OCI-M2 (cell line): ENCODE measurements around the gene SLAMF9.
"Not testable (repeated sequence)": the region's sequence is repeated elsewhere in the genome, so short reads cannot be mapped to it uniquely, and the experiment has no call there.

Experiments used
- DNase-seq: peaks from one replicate; lab custom pipeline; 2025; ENCODE audit not compliant: unreplicated experiment; lab: John Stamatoyannopoulos, UW

Gene SLAMF9

DNA sequence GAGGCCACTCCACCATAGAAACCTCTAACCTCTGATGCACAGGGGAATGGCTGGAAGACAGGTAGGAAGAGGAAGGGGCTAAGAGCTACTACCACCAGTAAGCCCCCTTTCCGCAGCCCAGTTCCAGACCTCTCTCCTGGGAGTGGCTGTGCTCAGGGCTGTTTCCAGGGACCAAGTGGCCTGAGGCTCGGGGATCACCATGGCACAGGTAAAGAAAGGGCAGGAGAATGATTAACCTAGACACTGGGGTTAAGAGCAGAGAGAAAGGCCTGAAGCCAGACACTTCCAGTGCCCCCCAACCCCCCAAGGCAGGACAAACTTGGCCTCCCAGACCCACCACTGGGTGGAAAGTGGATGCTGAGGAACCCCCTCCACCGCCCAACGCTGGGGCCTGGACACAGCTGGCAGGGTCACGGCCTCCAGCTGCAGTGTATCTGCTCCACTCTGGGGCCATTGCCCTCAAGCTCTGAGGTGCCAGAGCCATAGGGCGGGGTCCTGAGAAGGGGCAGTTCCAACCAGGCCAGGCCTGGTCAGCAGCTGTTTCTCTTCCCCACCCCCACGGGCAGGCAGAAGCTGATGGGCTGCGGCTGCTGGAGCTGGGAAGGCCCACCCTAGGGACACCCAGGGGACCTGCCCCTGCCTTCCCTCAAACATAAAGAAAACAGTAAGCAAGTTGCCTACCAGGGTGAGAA, 31.4 kb downstream of the SLAMF9 start:
- no peak for DNase-seq

DNA sequence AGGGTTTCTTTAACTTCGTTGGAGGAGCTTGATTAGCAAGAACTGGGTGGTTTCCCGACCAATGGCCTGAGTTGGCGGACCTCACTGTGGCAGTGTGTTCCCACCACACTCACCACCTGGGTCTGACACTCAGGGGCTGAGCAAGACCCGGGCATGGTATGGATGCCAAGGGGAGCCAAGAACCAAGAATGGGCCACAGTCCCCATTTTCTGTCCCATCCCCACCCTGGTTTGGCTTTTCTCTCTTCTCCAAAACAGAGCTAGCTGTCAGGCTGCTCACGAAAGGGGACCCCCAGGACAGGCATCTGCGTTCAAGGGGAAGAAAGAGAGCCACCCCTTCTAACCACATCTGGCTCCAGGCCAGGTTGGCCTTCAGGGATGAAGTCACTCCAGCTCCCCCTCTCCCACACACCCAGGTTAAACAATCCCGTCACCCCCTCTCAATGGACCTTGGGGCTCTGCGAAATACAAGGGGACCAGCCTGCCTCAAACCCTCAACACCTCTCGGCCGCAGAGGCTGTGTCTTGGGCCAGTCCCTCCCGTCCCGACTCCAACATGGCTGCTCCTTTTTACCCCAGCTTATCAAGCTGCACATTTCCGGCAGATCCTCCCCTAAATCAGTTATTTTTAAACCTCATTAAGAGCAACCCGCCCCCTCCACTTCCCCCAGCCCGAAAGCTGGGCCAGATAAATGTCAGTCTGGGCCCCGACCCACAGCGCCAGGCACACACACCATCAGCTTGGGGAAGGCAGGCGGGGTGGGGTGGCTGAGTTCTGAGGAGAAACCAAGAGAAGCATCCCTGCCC, 32.1 kb downstream of the SLAMF9 start:
- no peak for DNase-seq

DNA sequence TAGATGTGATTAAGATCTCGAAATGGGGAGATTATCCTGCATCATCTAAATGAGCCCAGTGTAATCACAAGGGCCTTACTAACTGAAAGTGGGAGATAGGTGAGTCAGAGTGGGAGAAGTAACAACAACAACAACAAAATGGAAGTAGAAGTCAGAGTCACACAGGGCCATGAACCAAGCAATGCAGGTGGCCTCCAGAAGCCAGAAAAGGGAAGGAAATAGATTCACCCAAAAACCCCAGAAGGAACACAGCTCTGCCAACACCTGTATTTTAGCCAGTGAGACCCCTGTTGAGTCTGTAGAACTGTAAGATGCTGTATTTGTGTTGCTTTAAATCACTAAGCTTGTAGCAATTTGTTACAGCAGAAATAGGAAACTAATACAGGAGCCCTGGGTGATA, 32.8 kb downstream of the SLAMF9 start:
- DNase-seq = no peak

DNA sequence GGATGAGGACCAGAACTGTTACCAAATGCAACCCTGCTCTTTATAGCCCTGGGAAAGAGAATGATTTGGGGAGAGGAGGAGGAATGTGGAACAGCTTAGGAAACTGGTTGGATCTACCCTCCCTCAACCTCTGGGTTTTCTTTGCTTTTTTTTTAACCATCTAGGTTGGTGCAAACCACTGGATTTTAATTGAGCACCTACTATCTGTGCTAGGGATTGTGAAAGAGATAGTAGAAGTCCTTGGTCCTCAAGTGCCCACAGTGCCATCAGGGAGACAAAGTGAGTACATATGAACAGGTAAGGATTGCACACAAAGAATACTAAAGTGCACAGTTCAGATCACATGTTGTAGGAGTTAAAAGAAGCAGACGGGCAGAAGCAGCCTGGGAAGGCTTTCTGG, 33.4 kb downstream of the SLAMF9 start:
- DNase-seq = no peak

DNA sequence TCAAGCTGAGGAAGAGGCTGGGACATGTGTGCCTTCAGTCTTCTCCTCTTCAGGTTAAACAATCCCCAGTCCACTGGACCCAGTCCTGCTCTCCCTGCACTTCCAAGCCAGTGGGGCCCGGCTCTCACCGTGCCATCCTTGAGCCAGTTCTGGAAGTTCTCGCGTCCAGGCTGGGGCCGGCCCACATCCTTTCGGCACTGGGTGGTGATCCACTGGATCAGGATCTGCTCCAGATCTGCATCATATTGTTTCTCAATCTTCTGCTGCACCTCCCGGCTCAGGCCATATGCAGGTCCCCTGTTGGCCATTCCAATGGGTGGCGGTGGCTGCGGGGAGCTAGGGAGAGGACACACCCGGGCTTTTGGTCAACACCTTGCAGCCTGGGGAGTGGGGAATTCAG, 33.8 kb downstream of the SLAMF9 start:
- DNase-seq = no peak

DNA sequence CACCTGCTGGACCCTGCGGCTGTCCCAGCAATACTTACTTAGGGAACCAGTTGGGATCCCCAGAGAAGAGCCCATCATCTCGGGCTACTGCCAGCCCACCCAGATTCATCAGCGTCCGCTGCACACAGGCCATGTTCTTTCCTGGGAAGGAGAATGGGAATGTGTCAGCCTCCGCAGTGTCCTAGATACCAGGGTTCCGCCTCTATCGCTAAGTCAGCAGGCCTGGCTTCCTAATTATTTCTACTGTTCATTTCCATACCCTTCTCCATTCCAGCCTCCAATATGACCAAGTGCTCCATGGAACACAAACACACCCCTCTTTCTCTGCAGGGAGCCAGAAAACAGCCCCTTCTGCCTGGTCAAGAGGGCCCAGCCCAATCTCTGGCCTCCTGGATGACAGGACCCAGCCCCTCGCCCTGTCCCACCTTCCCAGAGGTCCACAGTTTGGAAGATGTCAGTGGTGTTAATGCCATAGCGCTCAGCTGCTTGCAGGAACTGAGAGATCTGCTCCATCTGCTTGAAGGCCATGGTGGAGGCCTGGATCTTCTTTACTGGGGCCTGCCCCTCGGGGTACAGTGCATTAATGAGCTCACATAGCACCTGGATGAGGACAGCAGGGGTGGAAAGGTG, 34.7 kb downstream of the SLAMF9 start:
- DNase-seq = no peak

DNA sequence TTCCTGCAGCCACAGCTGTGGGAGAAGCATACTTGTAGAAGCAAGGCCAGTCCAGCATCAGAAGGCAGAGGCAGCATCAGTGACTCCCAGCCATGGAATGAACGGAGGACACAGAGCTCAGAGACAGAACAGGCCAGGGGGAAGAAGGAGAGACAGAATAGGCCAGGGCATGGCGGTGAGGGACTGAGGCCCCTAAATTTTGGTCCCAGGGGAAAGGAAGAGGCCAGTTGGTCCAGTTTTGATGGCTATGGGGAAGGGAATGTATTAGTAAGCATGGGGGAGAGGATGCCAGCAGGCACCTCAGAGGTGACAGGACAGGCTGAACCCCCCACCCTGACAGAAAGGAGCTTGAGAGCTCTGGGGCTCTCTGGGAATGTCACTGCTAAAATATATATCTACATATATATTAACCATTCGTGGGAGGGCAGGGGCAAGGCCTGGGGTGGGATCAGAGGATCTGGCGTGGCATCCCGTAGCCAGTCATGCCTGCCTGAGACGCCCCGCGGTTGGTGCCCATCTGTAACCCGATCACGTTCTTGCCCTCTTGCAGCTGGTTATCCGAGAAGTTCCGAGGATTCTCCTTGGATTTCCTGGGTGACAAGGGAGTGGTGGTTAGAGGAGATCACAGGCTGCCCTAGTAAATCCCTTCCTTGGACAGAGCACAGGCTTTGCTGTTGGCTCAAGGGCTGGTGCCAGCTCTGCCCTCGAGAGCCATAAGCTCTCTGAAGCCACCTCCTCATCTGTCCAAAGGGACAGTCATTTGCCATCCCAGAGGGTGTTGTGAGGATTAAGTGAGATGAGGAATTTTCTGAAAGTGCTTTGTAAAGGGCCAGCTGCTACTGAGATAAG, 35.5 kb downstream of the SLAMF9 start:
- DNase-seq = no peak

DNA sequence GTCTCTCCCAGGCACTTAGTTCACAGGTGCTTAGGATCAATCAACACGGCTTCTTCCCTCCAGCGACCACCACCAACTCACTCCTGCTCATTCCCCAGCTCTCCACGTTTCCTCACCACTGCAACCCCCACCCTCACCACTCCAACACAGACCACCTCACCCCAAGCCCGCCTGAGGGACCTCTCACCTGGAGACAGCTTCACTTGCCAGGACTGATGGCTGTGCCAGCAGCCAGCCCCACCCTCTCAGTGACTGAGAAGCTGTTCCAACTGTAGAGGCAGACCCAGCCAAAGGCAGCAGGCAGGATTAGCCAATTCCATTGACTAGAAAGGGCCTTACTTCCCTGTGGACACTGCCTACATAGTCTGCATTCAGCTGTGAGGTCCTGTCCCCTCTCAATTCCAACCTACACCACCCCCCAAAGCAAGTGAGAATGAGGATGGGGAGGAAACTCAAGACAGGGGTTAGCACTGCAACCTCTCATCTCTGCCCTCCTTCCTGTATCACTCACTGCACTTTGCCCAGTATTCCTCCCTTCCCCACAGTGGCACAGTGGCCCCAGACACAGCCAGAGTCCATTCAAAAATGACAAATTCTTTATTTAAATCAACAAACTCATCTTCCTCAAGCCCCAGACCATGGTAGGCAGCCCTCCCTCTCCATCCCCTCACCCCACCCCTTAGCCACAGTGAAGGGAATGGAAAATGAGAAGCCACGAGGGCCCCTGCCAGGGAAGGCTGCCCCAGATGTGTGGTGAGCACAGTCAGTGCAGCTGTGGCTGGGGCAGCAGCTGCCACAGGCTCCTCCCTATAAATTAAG, 36.3 kb downstream of the SLAMF9 start:
- DNase-seq = no peak

DNA sequence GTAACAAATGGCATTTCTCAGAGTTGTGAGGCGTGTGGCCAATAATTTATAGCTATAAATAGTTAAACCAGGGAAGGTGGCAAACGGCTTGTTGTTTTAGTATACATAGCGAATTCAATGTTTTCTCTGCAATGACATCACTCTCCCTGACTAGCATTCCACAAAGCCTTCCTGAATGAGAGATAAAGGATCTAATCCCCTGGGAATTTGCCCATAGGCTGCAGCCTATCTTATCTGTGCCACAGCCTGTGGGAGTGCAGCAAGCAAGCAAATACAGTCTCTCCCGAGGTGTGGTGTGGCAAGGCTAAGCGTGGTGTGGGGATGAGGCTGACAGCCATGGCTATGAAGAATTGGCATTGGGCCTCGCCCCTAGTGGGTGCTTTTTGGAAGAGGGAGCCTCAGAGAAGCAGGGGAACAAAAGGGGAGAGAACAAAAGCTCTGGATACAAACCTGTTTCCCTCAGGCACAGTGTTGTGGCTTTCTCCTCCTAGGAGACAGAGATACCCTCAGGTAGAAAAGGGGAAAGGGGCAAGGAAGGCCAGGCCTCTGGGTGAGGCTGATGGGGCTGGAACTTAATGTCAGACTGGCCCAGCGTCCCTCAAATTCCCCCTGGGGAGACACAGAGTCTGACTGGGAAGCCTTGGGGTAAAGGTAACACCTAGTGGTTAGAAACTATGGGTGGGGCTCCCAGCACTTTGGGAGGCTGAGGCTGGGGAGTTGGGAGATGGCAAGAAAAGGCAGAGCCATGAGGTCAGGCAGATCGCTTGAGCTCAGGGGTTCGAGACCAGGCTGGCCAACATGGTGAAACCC, 37.6 kb downstream of the SLAMF9 start:
- DNase-seq = no peak

DNA sequence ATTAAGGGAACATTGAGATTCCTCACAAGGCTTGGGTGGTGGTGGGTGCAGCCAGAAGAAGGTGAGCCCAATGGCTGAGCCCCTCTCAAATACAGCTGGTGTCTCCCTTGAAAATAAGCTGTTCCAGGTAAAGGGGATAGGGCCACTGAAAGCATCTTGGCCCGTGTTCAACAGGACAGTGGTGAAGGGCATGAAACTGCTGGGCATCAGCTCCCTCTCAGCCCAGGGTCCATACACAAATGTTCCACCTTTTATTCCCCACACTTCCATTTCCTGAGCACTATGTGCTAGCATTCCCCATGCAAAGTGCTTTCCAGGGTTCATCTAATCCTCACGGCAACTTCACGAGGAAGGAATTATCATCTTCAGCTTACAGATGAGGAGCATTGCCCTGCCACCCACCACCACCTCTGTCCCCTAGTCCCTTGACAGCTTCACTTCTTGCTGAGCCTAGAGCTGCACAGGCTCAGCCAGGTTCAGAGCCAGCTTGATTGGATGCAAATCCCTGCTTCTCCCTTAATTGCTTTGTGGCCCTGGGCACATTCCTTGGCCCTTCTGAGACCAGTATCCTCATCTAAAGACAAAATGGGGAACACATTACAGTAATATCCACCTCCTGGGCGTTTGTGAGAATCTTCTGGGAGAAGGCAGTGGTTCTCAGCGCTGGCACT, 38.3 kb downstream of the SLAMF9 start:
- no peak for DNase-seq

DNA sequence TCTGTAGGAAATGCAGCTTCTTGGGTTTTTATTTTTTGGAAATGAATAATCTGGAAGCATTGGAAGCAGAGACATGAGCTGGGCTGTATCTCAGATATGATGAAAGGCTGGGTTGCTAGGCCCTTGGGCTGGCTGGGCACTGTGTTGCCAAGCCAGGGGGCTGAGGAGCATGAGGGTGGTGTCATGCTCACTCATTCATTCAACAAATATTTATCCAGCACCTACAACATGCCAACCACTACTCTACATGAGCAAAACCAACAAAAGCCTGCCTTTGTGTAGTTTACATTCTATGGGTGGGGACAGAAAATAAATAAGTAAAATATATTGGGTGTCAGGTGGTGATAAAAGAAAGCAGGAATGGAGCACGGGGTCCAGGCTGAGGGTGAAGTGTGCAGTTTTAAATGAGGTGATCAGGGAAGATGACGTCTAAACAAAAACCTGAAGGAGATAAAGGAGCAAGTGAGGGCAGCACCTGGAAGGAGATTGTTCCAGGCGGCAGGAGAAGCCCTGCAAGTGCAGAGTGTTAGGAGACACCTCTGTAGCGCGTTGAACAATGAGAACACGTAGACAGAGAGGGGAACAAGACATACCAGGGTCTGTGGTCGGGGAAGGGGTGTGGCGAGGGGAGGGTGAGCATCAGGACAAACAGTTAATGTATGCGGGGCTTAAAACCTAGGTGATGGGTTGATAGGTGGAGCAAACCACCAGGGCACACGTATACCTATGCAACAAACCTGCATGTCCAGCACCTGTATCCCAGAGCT, 39.6 kb downstream of the SLAMF9 start:
- DNase-seq = no peak

DNA sequence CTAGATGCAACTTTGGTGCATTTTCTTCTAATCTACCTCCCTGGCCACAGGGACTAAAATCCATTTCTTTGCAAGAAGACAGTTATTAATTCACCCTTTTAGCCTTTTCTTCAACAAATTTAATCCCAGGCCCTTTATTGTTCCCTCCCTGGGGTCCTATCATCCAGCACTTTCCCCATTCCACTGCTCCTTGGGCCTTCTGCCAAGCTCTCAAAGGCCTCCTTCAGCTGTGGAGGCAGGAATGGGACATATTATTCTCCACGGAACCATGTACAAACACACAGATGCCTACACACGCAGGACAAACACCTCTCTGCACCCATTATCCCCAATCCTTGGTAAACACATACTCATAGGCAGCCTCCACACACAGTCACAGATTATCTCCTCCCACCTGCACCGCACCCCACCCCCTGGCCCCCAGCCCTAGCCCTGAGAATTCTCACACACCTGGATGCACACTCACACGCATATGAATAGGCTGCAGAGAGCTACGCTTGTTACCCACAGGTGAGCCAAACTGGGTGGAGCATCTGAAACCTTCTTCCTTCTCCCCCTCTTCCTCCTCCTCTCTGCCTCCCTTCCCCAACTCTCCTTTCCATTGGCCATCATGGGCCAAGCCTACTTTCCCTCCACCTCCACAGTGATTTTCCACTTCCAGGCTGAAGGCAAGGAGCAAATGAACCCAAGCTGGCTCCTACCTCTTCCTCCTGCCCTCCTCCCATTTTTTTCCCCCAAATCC, 40.4 kb downstream of the SLAMF9 start:
- DNase-seq = no peak

DNA sequence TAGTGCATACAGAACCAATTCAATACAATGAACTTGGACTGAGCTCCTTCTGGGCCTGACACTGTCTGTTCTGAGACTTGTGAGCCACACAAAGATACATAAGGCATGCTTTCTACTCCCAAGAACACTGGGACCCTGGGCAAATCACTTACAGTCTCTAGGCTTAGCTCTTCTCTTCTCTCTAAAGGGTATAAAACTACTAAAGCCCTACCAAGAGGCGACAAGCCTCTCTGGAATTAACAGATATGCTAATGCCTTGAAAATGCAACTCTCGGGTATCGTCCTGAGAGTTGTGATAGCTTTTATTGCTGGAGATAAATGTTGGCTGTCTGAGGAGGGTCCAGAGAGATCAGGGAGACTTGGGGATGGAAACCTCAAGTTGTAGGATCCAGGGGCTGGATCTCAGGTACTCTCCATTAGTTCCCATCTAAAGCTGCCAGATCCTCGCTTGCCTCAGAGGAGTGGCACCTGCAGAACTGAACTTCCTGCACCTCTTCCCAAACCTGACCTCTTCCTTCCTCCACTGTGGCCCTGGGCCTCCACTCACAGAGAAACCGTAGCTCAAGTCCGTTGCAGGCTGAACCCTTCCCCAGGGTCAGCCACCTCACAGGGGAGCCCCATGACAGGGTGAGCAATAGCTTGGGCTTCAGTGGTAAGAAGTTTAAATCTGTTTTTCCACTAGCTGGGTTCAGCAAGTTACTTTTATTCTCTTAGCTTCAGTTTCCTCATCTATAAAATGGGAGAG, 42.5 kb downstream of the SLAMF9 start:
- no peak for DNase-seq

DNA sequence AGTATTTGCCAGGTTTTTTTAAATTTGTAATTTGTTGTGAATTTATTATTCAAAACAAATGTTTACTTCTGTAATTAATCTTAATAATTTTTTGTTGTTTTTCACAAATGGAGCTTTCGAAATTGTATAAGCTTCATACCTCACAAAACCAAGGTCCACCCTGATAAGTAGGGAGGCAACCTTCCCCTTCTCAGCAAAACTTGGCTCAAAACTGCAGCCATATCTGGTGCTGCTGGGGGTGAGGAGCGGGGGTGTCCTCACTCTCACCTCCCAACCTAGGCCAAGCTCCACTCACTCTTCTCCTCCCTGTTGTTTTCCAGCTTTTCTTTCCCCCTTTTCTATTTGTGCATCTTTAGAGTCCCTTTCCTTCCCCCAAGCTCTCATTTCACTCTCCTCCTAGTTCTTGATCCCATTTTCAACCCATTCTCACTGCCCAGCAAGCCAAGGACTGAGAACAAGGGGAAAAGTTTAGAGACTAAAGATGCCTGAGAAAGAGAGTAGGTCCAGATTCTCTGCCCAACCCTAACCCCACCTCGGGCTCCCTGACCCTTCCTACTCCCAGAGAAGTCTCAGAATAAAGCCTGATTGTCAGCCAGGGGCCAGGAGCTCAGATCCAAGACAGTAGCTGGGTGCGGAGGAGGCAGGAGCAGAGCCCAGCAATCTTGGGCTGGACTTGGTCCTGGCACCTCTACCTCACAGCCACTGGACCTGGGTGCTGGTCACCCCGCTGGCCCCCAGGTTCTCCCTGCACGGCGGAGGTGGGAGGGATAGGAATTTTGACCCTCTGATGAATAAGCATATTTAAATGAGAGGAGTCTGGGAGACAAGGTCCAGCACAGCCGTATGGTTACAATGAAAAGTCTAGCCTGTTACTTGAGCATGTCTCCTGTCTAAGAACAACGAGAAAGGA, 45.8 kb downstream of the SLAMF9 start:
- DNase-seq = no peak

DNA sequence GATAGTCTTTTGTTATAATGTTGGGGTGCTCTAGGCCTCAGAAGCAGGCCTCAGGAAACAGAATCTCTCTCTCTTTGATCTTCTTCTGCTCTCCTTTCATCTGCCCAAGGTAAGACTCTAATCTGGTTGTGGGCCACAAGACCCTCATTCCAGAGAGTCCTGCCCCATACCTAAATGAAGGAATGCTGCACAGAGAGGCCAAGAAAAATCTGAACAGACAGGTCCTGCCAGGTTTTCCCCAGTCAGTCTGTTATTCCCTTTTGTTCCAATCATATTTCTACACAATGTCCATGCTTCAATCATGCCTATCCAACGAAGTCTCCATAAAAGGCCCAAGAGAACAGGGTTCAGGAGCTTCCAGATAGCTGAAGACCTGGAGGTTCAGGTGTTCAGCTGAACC, 47.1 kb downstream of the SLAMF9 start:
- DNase-seq = no peak

DNA sequence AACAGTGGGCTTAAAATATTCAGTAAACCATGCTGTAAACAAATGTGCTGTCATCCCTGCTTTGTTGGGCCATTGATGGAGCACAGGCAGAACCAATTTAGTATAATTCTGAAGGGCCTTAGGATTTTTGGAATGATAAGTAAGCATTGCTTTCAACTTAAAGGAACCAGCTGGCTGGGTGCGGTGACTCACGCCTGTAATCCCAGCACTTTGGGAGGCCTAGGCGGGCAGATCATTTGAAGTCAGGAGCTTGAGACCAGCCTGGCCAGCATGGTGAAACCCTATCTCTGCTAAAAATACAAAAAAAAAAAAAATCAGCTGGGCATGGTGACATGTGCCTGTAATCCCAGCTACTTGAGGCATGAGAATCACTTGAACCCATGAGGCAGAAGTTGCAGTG, 50.0 kb downstream of the SLAMF9 start:
- not testable (repeated sequence) for DNase-seq
